HG03064 (cell line): ENCODE measurements around the gene KAT2A.

Experiments
- ATAC-seq: cut with Tn5 transposase; IDR thresholded peaks from one replicate; pipeline ENCODE4 v1.9.1; 2021; ENCODE audit warnings: low read depth; ENCODE audit not compliant: unreplicated experiment

KAT2A gene

DNA sequence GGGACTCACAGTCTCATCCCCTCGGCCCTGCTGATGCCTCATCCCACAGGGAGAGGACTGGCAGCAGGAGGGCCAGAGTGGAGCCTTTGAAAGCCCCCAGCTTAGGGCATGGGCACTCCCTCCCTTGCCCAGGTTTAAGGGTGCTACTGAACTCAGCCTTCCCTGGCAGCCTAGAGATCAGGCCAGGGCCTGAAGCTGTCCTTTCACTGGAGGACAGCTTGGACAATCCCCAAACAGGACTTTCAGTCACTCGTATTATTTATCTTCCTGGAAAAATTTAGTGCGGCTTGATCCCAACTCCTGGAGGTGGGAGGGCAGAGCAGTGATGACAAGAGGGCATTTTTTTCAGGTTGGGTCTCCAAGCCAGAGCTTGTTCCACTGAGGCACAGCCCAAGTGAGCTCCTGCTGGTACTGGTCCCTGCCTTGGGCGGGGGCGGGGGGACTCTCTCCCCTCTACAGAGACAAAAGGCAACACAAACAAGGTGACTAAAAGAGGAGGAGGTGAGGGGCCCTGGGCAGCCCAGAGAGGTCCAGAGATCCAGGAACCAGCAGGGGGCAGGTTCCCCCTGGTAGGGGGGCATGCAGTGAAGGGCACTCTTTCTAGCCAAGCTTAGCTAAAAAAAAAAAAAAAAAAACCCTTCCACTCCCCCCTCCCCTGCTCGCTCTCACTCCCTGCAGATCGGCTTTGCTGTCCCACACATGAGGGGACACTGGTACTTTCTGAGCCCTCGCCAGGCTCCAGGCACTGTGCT is 24.6 kb downstream of the KAT2A start:
- no peak for ATAC-seq

- ATAC-seq, result no peak
Observed at GRCh38 chr17:42094375-42095069, 26.6 kb downstream of the KAT2A start.

- ATAC-seq, result no peak
Observed at GRCh38 chr17:42092939-42093338, 28.2 kb downstream of the KAT2A start.

DNA sequence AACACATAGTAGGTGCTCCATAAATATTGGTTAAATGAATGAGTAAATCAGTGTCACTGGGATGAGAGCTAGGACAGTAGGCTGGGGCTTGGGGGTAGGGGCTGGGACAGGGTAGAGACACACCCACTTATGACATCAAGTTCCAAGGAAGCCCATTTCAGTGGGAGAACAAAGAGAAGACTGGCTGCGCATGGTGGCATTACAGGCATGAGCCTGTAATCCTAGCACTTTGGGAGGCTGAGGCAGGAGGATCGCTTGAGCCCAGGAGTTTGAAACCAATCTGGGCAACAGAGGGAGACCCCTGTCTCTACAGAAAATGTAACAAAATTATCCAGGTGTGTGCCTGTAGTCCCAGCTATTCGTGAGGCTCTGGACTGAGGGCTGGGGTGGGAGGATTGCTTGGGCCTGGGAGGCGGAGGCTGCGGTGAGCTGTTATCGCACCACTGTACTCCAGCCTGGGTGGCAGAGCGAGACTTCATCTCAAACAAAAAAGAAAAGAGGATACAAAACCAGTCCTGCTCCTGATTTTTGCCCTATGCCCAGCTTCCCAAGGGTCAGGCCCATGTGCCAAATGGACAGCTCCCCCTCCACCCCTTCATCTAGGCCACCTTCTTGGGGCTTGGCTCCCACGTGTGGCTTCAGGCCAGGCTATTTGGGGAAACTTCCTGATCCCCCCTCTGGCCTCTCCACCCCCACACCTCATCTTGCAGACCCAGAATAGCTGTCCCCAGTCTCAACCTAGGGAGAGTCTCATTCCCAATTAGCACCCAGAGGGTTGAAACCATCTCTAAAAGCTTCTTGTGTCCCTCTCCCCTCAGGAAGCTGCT is 30.0 kb downstream of the KAT2A start:
- no peak for ATAC-seq

DNA sequence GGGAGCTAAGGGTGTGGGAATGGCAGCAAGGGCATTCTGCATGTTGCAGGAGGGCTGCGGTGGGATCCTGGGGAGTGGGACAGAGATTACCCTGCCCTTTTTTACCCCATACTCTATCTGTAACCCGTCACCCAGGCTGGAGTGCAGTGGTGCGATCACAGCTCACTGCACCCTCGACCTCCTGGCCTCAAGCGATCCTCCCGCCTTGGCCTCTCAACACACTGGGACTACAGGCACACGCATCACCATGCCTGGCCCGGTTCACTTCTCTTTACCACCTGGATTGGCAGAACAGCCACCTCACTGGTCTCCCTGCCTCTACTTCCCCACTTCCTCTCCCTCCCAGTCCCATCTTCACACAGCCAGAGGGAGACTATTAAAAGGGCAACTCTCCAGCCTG is 32.4 kb downstream of the KAT2A start:
- no peak for ATAC-seq

DNA sequence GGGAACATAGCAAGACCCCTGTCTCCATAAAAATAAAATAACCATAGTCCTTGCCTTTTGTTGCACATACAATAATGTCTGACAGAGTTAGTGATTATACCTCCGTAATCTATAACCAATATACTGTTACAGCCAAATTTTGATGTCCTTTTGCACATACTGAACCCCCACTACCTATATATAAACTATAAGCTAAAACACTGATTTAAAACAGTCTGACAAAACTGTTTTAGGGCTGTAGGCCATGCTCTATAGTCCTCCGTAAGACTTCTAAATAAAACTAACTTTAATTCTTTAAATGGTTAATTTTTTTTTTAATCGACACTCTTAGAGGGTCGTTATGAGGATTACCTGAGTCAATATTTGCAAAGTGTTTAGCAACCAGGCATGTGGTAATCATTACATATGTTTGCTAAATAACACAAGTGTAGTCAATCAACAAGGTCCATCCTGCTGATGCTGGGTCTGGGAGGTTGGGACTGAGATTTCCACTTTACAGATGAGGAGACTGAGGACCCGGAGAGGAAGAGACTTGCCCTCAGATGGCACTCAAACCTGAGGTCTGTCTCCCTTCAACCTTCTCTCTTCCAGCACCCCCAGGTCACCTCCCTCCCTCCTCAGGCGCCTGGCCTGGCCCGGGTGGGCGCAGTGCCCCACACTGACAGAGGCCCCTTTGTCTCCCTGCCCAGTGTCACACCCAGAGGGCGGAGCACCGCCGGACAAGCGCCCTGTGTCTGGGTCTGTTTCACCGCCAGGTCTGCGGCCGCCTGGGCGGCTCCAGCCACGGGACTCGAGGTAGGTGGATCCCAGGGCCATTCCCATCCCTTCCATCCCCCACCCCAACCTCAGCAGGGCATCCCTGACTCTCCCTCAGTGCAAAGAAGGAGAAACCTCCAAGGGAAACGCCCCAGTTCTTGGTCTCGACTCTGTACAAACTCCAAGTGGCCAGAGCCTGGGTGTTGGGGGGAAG is 33.1 kb downstream of the KAT2A start:
- no peak for ATAC-seq

- no peak for ATAC-seq
Observed at GRCh38 chr17:42087042-42087701, 34.0 kb downstream of the KAT2A start.

- ATAC-seq, result no peak
Observed at GRCh38 chr17:42081516-42082129, 39.5 kb downstream of the KAT2A start.

DNA sequence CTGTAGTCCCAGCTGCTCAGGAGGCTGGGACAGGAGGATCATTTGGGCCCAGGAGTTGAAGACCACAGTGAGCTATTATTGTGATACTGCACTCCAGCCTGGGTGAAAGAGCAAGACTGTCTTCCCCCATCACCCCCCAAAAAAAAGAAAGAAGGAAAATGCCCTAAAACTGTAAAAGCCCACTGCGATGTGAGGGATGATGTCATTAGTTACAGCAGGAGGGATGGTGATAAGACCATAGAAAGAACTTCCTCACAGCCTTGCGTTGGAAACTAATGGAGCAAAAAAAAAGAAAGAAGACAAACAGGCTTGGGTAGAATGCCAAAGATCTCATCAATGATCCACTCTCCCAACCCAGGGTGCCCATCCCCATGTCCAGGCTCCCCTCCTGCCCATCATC is 41.6 kb downstream of the KAT2A start:
- ATAC-seq, result no peak

DNA sequence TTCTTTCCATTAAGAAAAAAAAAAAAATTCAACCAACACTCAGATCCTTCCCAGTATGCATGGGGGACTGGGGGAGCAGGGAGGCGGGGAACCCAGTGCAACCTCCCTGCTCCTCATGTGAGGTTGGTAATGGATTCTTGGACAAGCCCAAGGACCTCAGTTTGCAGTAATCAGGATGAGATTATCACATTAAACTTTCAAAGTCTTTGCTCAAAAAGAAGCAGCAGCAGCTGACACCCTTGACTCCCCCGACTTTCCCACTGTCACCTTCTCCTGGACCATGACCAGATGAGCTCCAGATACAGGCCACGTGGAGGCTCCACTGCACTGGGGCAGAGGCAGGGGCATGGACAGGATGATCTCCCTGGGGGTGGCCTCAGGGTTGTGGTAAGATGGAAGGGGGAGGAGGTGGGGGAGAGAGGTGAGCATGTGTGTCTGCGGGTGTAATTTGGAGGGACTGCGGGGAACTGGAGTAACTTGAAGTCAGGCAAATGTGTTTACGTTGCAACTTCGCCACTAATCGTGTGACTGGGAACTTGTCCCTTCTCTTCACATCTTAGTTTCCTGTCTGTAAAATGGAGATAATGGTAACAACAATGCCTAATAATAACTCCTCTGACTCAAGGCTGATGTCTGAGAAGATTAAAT is 42.6 kb downstream of the KAT2A start:
- no peak for ATAC-seq

- no peak for ATAC-seq
Observed at GRCh38 chr17:42077755-42078154, 43.4 kb downstream of the KAT2A start.

GRCh38 chr17:42076797-42077559 is 44.2 kb downstream of the KAT2A start:
- ATAC-seq, result no peak

- no peak for ATAC-seq
Observed at GRCh38 chr17:42075789-42076188, 45.4 kb downstream of the KAT2A start.

DNA sequence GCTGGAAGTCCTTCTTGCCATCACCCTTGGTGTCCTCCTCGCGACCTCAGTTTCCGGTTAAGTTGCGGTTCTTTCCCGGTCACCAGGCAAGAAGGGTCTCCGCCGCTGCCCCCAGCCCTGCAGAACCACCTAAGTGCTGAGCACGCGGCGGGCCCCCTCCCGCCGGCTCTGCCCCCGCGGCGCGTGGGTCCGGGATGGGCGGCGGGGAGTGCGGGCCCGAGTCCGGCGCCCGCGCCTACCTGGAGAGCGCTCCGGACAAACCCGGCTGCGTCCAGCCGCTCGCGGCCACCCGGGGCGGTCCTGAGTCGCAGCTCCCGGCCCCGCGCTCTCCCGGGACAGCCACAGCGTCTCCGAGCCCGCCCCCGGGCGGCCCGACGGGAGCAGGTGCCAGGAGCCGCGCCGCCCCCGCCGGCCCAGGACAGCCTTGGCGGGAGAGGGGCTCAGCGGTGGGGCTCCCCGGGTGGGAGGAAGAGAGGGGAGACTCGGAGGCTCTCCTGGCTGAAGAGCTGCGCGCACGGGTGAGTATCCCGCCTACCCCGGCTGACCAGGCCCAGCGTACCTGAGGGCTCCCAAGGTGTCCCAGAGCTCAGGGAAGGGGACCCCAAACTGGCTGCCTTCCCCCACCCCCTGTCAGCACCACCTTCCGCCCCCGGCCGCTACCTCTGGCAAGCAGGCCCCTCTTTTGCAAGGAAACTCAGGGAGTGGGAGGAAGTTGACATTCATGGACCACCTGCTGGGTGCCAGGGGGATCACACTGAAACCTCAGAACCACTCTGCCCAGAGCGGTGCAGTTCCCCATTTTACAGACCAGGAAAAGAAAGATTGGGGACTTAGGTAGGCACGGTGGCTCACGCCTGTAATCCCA is 48.6 kb downstream of the KAT2A start:
- ATAC-seq, result no peak

DNA sequence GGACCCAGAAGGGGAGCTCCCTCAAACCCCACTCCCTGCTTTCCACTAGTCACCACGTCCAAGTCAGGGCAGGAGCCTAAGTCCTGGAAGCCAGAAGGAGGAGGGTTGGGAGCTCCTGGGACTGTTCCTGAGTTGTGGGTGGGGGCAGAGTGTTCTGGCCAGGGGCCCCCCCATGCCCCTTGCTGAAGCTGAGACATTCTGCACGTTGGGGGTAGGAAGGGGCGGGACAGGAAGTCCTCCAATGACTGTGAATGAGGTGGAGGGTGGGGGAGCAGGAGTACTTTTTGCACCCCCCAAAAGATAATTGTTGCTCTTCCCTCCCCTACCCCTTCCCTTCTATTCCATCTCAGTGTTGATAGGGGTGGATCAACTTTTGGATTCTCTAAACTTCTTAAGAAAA is 49.4 kb downstream of the KAT2A start:
- no peak for ATAC-seq

GRCh38 chr17:42068979-42069378 is 52.2 kb downstream of the KAT2A start:
- no peak for ATAC-seq
